ENCODE results near the gene FLRT3.

FLRT3 gene

GRCh38 chr20:14337400-14338171 lies at the start of gene FLRT3:
Gene FLRT3, minus strand, starts transcription at chr20:14337612. Its CDS starts 10,106 bp downstream, at chr20:14327506.
- no peak for DNase-seq

- DNase-seq = no peak
Observed at GRCh38 chr20:14386726-14387125, 49.3 kb upstream of the FLRT3 start.

GRCh38 chr20:14385176-14385740 lies 47.8 kb upstream of the FLRT3 start:
- DNase-seq = no peak

- DNase-seq = no peak
Observed at GRCh38 chr20:14384416-14385175, 47.2 kb upstream of the FLRT3 start.

- DNase-seq = no peak
Observed at GRCh38 chr20:14383335-14383734, 45.9 kb upstream of the FLRT3 start.

GRCh38 chr20:14378326-14378725 lies 40.9 kb upstream of the FLRT3 start:
- no peak for DNase-seq

- DNase-seq = no peak
Observed at GRCh38 chr20:14375416-14375985, 38.1 kb upstream of the FLRT3 start.

GRCh38 chr20:14374196-14374595 lies 36.8 kb upstream of the FLRT3 start:
- no peak for DNase-seq

GRCh38 chr20:14361509-14362345 lies 24.3 kb upstream of the FLRT3 start:
- DNase-seq = no peak

GRCh38 chr20:14360416-14360815 lies 23.0 kb upstream of the FLRT3 start:
- no peak for DNase-seq

GRCh38 chr20:14355791-14356190 lies 18.4 kb upstream of the FLRT3 start:
- DNase-seq = no peak

- no peak for DNase-seq
Observed at GRCh38 chr20:14344746-14345145, 7.3 kb upstream of the FLRT3 start.

- no peak for DNase-seq
Observed at GRCh38 chr20:14343491-14344065, 6.2 kb upstream of the FLRT3 start.

GRCh38 chr20:14342918-14343317 lies 5.5 kb upstream of the FLRT3 start:
- no peak for DNase-seq

- no peak for DNase-seq
Observed at GRCh38 chr20:14341801-14342200, 4.4 kb upstream of the FLRT3 start.

- no peak for DNase-seq
Observed at GRCh38 chr20:14336686-14337085, 726 bp downstream of the FLRT3 start.

- DNase-seq = no peak
Observed at GRCh38 chr20:14335052-14335451, 2.4 kb downstream of the FLRT3 start.

GRCh38 chr20:14334306-14334930 lies 3.0 kb downstream of the FLRT3 start:
- DNase-seq = no peak

GRCh38 chr20:14333721-14334120 lies 3.7 kb downstream of the FLRT3 start:
- no peak for DNase-seq

GRCh38 chr20:14332866-14333265 lies 4.5 kb downstream of the FLRT3 start:
- DNase-seq = no peak

- no peak for DNase-seq
Observed at GRCh38 chr20:14331646-14332045, 5.8 kb downstream of the FLRT3 start.

- DNase-seq = no peak
Observed at GRCh38 chr20:14319704-14320103, 17.7 kb downstream of the FLRT3 start.
